CD14-positive monocyte (primary cell): ENCODE data around the gene IFNGR2. TPM values are rescaled to one million over a fixed set of nuclear protein-coding genes. Genes with fewer than 3 reads are reported as not detected.
"Not testable (repeated sequence)": the region's sequence is repeated elsewhere in the genome, so short reads cannot be mapped to it uniquely, and the experiment has no call there.

ENCODE experiments used
- DNase-seq, 3 donors: peaks; one replicate each; pipeline ENCODE4 v3.0.0-alpha.2; 2011 to 2022
- H2AFZ ChIP-seq: 2 replicates; pipeline ENCODE4 v1.6.0; 2012; ENCODE audit warnings: mild to moderate bottlenecking, low read depth, low read length, inconsistent platforms; ENCODE audit not compliant: insufficient read depth, poor library complexity, severe bottlenecking
- H3K27ac ChIP-seq, 2 donors: 1 replicate in 1 of 2; 2 replicates in 1 of 2; pipeline ENCODE4 v1.5.1; 2012 to 2013; ENCODE audit warnings: low read length in 2 of 2, control low read depth in 1 of 2, inconsistent platforms in 1 of 2, low read depth in 1 of 2, mild to moderate bottlenecking in 1 of 2
- H3K27me3 ChIP-seq, 2 donors: one replicate each; pipeline versions ENCODE4 v1.6.0 to v1.6.1; 2011 to 2013; ENCODE audit warnings: low read length in 2 of 2; ENCODE audit not compliant: control insufficient read depth in 2 of 2, insufficient read depth in 2 of 2
- H3K36me3 ChIP-seq, 2 donors: replicated peaks in 1 of 2; 1 replicate in 1 of 2; 2 replicates in 1 of 2; pipeline versions ENCODE4 v1.5.1 to v1.6.1; 2012 to 2013; ENCODE audit warnings: low read length in 2 of 2, control low read depth in 1 of 2, inconsistent platforms in 1 of 2, mild to moderate bottlenecking in 1 of 2; ENCODE audit not compliant: insufficient read depth in 2 of 2, control insufficient read depth in 1 of 2
- H3K4me1 ChIP-seq, 2 donors: 1 replicate in 1 of 2; 2 replicates in 1 of 2; pipeline versions ENCODE4 v1.5.1 to v1.6.1; 2012 to 2013; ENCODE audit warnings: low read length in 2 of 2, control low read depth in 1 of 2, inconsistent platforms in 1 of 2, mild to moderate bottlenecking in 1 of 2, moderate library complexity in 1 of 2; ENCODE audit not compliant: insufficient read depth in 2 of 2, control insufficient read depth in 1 of 2
- H3K4me2 ChIP-seq: replicated peaks from 2 replicates; pipeline ENCODE3; 2012; ENCODE audit warnings: low read length, moderate library complexity, mild to moderate bottlenecking; ENCODE audit not compliant: poor library complexity, severe bottlenecking; ENCODE audit errors: extremely low read depth
- H3K4me3 ChIP-seq, 3 experiments: fragments of 200-600 bp in 1 of 3; sonication (generic) in 1 of 3; replicated peaks in 1 of 3; 1 replicate in 2 of 3; 2 replicates in 1 of 3; pipeline ENCODE4 v1.5.1; 2011 to 2013; ENCODE audit warnings: low read length in 3 of 3, mild to moderate bottlenecking in 3 of 3, control low read depth in 2 of 3, low read depth in 2 of 3, inconsistent platforms in 1 of 3, moderate library complexity in 1 of 3
- H3K79me2 ChIP-seq: 2 replicates; pipeline ENCODE4 v1.6.0; 2012; ENCODE audit warnings: mild to moderate bottlenecking, control low read depth, inconsistent platforms, low read length, moderate library complexity; ENCODE audit not compliant: insufficient read depth
- H3K9ac ChIP-seq: 2 replicates; pipeline ENCODE4 v1.6.0; 2017; ENCODE audit warnings: low read length, mild to moderate bottlenecking; ENCODE audit not compliant: insufficient read depth, poor library complexity, severe bottlenecking
- H3K9me3 ChIP-seq, 2 donors: replicated peaks in 1 of 2; 1 replicate in 1 of 2; 2 replicates in 1 of 2; pipeline versions ENCODE4 v1.5.1 to v1.6.1; 2012 to 2013; ENCODE audit warnings: low read length in 2 of 2, control low read depth in 1 of 2; ENCODE audit not compliant: control insufficient read depth in 1 of 2, insufficient read depth in 1 of 2
- H4K20me1 ChIP-seq: 2 replicates; pipeline ENCODE4 v1.6.0; 2012; ENCODE audit warnings: mild to moderate bottlenecking, low read length, control low read depth, moderate library complexity; ENCODE audit not compliant: insufficient read depth
- H3K27ac Mint-ChIP-seq, 7 donors: one replicate each; pipeline ENCODE4 v1.8.0; 2020; ENCODE audit warnings: mild to moderate bottlenecking in 7 of 7, mixed read lengths in 7 of 7, moderate library complexity in 6 of 7, inconsistent platforms in 2 of 7
- H3K27me3 Mint-ChIP-seq, 3 donors: one replicate each; pipeline ENCODE4 v1.8.0; 2021 to 2022; ENCODE audit warnings: low read depth in 3 of 3, mild to moderate bottlenecking in 3 of 3, mixed read lengths in 3 of 3, moderate library complexity in 3 of 3, inconsistent platforms in 1 of 3
- H3K36me3 Mint-ChIP-seq, 2 donors: one replicate each; pipeline ENCODE4 v1.8.0; 2020; ENCODE audit warnings: mixed read lengths in 2 of 2, inconsistent platforms in 1 of 2, mild to moderate bottlenecking in 1 of 2
- H3K4me1 Mint-ChIP-seq: one replicate; pipeline ENCODE4 v1.8.0; 2020; ENCODE audit warnings: mild to moderate bottlenecking, mixed read lengths
- H3K4me3 Mint-ChIP-seq, 2 donors: one replicate each; pipeline ENCODE4 v1.8.0; 2020; ENCODE audit warnings: mild to moderate bottlenecking in 2 of 2, mixed read lengths in 2 of 2, moderate library complexity in 1 of 2
- H3K9me3 Mint-ChIP-seq, 7 donors: one replicate each; pipeline ENCODE4 v1.8.0; 2020 to 2022; ENCODE audit warnings: mixed read lengths in 7 of 7, mild to moderate bottlenecking in 6 of 7, moderate library complexity in 6 of 7, inconsistent platforms in 2 of 7
- CTCF ChIP-seq: fragments of 200-600 bp; IDR thresholded peaks from one replicate; pipeline ENCODE4 v1.8.0; 2022; ENCODE audit warnings: antibody characterized with exemption, mild to moderate bottlenecking
- WGBS: methylation state at CpG from one replicate; pipeline ENCODE4 v1.1.5; 2013; ENCODE audit warnings: missing lambda C conversion rate; ENCODE audit not compliant: insufficient coverage; 5-methylcytosine and 5-hydroxymethylcytosine counted together
- intact Hi-C, 2 donors: fragments of 100-400 bp; cut with micrococcal nuclease; formaldehyde crosslinking; loops; one replicate each; pipeline versions ENCODE4 v1.15.0 to v1.15.1; 2023
- polyA plus RNA-seq, 3 donors: library from polyadenylated mRNA; depleted of rRNA in 1 of 3; unstranded in 2 of 3; stranded (reverse) in 1 of 3; fragments of 300-500 nt in 2 of 3; fragments of >200 nt in 1 of 3; fragmentation: Illumina TruSeq in 2 of 3; gene quantifications; 1 replicate in 2 of 3; 2 replicates in 1 of 3; pipeline ENCODE4 v1.2.3, GENCODE V29; 2012 to 2021

IFNGR2 gene
- polyA plus RNA-seq, 3 donors: 204 to 324 (median 260) TPM

- Histone ChIP-seq H3K27me3 (no peaks in the 10 kb centered on the region), H3K27ac (no peak overlapping the region), H3K4me2 (no peak overlapping the region), H3K79me2 (no peaks in the 10 kb centered on the region), H3K9me3 (no peaks in the 10 kb centered on the region), H3K4me3 (no peak overlapping the region), H3K4me1 (peaks cover 7 to 23% of the 10 kb centered on the region in 2 donors), H4K20me1 (peaks cover 8% of the 10 kb centered on the region), H2AFZ (no peak overlapping the region), H3K36me3 (peaks cover 0 to 20% of the 10 kb centered on the region in 2 donors), H3K9ac (no peak overlapping the region)
- no peaks in the 10 kb centered on the region for H3K9me3 Mint-ChIP-seq
- intact Hi-C loops: loop anchor here in 1 of 2 donors (5.0 kb wide), 1 partner anchor 247 kb away; no protein-coding TSS in a partner anchor
- H3K4me3 Mint-ChIP-seq: no peak overlapping the region
- peaks cover 23 to 29% of the 10 kb centered on the region in 2 donors for H3K36me3 Mint-ChIP-seq
- H3K4me1 Mint-ChIP-seq: peaks cover 18% of the 10 kb centered on the region
- no peak for DNase-seq
- WGBS: no CpG with 5 or more reads among the region's 2 CpGs
- peaks cover 0 to 1% (median 0%) of the 10 kb centered on the region in 3 donors for H3K27me3 Mint-ChIP-seq
- TF ChIP-seq CTCF: no peak
- H3K27ac Mint-ChIP-seq: peak overlapping the region in 4 of 7 donors; percentile 46 to 85 (median 73)
Measured at GRCh38 chr21:33444499-33444898, 41.3 kb downstream of the IFNGR2 start.

GRCh38 chr21:33446620-33447019 is 43.4 kb downstream of the IFNGR2 start:
- not testable (repeated sequence) for H3K9me3 ChIP-seq, H3K27ac Mint-ChIP-seq, H3K27me3 Mint-ChIP-seq, H3K9me3 Mint-ChIP-seq, H3K27ac ChIP-seq, H3K4me3 Mint-ChIP-seq, H3K27me3 ChIP-seq, H4K20me1 ChIP-seq, H3K4me2 ChIP-seq, H3K4me3 ChIP-seq, H3K79me2 ChIP-seq, H3K9ac ChIP-seq, DNase-seq, H3K4me1 Mint-ChIP-seq, H2AFZ ChIP-seq
- no CpG with 5 or more reads among the region's 6 CpGs for WGBS
- intact Hi-C loops: loop anchor here (5.0 kb wide), 2 partner anchors 249 to 609 kb away; no protein-coding TSS in a partner anchor
- peaks cover 1 to 20% of the 10 kb centered on the region in 2 donors for H3K36me3 ChIP-seq
- peaks cover 29 to 37% of the 10 kb centered on the region in 2 donors for H3K36me3 Mint-ChIP-seq
- peaks cover 4 to 14% of the 10 kb centered on the region in 2 donors for H3K4me1 ChIP-seq
